Stimulated activated CD8-positive, alpha-beta memory T cell treated with anti-CD3 and anti-CD28 coated beads, Interleukin-15, amount 100 ng/mL, for 4 hours (primary cell): ENCODE data around the gene DYNLRB1.
A peak's percentile ranks its signal among the peaks of the same experiment; 100 is the strongest.
"Not testable (repeated sequence)": the region's sequence is repeated elsewhere in the genome, so short reads cannot be mapped to it uniquely, and the experiment has no call there.

Experiments used
- DNase-seq, 2 donors: peaks; one replicate each; pipeline ENCODE4 v3.0.0-alpha.2; 2020; ENCODE audit warnings: low read depth in 2 of 2

The DYNLRB1 gene

DNA sequence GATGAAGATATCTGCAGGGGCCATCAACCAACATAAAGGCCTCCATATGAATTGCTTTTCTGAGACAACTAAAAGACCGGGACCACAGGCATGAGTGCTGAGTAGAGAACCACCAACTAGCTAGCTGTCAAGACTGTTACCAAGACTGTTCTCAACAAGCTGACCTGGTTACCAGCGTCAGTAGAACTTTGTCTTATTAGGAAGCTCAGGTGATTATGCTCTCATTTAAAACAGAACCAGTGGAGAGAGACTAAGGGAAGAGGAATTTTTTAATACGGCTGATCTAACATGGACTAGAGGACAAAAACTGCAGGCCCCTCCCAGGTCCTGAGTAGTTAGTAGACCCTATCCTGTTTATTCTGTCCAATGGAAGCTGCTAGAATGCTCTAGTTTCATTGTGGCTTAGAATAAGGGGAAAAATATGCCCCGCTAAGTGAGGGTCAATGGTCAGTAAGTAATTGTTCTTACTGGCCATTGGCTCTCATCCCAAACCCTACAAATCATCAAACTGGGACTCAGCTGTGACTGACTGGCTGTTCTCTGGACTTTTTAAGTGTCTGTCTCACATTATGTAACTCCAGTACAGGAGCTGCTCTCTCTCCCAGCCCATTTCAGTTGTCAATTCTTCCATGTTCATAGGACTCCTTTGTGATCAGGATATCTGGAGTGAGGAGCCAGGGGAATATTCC lies 3.8 kb upstream of the DYNLRB1 start:
- no peak for DNase-seq

DNA sequence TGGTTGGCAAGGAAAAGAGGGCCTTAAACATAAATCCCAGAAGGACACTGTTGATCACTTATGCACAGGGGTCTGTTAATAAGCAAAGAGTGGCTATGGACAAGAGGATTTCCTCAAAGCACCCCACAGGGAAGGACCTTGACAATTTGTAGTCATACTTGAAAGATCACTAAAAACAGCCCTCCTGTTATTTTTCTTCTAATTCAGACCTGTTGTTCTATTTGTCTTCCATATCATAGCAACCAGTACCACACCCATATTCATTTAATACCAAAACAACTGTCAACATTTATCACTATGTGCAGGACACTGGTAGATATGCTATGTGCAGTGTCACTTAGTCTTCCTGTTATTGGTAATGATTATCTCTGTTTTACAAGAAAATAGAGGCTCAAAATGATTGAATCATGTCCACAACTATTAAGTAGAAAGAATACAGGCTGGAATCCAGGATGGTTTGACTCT lies 3.2 kb upstream of the DYNLRB1 start:
- DNase-seq = no peak

DNA sequence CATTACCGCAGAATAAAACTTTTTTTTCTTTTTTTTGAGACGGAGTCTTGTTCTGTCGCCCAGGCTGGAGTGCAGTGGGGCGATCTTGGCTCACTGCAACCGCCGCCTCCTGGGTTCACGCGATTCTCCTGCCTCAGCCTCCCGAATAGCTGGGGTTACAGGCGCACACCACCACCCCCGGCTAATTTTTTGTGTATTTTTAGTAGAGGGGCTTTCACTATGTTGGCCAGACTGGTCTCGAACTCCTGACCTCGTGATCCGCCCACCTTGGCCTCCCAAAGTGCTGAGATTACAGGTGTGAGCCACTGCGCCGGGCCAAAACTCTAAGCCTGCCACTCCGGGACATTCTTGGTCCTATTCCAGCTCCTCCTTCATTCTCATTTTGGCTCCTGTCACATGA lies 2.2 kb upstream of the DYNLRB1 start:
- not testable (repeated sequence) for DNase-seq

DNA sequence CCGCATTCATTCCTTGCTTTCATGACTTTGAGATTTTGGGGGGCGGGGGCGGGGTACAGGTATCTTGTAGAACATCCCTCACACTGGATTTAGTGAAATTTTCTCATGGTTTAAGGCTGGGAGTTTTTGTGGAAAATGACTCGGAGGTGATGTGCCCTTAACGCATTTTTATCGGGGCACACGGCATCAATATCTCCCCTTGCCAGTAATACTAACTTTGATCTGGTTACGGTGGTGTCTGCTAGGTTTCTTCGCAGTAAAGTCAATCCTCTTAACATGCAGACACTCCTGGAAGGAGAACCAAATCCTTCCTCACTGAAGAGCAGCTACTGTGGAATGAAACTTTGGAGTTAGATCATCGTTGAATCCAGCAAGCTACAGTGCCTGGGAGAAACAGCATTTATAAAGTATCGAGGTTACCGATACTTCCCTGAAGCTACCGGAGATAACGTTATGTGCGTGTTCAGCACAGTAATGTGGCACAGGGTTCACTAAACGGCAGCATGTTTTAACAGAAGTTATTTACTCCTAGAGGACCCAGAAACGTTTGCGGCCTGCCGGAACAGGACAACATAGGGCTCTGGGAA lies 1.2 kb upstream of the DYNLRB1 start:
- no peak for DNase-seq

DNA sequence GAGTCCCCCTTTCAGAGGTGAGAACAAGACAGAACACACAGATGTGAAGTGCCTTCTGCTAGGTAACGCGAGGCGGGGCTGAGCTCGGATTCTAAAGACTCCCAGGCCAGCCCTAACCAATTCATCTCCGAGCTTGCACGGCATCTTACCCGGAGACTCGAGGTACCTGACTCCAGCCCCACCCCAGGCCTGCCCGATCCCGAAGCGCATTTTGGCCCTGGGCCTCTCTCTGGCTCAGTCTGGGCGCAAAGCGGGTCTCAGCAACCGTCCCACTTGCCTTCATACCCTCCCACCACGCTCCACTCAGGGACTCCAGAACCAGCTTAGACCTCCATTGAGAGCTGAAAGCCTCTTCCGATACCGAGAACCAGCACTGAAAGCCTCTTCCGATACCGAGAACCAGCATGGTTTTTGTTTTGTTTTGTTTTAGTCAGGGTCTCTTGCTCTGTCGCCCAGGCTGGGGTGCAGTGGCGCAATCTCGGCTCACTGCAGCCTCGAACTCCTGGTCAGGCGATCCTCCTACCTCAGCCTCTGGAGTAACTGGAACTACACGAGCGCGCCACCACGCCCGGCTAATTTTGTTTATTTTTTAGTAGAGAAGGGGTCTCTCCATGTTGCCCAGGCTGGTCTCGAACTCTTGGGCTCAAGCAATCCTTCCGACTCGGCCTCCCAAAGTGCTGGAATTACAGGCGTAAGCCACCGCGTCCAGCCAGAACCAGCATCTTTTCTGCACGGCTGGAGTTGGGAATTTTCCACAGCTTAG lies 557 bp upstream of the DYNLRB1 start:
- DNase-seq = peak; percentile 35 to 46

DNA sequence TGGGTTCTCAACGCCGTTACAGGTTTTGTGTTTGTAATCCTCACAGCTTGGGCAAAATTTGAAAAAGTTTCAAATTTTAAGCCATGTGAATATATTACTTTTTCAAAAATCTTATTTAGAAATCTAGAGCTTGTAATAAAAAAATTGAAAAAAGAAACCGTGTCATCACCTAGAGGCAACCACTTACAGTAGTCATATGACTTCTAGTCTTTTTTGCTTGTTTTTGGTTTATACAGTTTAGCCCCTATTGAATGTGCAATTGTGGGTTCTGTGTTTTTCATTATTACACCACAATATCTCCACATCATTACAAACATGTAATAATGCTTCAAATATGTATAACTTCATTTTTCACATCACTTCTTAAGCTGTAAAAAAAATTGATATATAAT lies 888 bp downstream of the DYNLRB1 start:
- no peak for DNase-seq

DNA sequence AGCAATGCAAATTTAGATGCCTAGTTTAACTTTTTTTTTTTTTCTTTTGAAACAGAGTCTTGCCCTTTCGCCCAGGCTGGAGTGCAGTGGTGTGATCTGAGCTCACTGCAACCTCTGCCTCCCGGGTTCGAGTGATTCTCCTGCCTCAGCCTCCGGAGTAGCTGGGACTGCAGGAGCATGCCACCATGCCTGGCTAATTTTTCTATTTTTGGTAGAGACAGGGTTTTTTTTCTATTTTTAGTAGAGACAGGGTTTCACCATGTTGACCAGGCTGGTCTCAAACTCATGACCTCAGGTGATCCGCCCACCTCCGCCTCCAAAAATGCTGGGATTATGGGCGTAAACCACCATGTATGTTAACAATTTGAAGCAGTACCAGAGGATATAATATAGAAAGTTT lies 2.6 kb downstream of the DYNLRB1 start:
- DNase-seq = not testable (repeated sequence)

DNA sequence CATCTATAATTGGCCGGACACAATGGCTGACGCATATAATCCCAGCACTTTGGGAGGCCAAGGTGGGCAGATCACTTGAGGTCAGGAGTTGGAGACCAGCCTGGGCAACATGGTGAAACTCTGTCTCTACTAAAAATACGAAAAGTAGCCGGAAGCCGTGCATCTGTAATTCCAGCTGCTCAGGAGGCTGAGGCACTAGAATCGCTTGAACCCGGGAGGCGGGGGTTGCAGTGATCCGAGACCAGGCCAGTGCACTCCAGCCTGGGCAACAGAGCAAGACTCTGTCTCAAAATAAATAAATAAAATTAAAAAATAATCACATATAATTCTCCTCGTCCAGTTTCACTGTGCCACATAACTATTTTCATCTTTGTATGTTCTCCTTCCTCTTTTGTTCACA lies 3.6 kb downstream of the DYNLRB1 start:
- DNase-seq = not testable (repeated sequence)

DNA sequence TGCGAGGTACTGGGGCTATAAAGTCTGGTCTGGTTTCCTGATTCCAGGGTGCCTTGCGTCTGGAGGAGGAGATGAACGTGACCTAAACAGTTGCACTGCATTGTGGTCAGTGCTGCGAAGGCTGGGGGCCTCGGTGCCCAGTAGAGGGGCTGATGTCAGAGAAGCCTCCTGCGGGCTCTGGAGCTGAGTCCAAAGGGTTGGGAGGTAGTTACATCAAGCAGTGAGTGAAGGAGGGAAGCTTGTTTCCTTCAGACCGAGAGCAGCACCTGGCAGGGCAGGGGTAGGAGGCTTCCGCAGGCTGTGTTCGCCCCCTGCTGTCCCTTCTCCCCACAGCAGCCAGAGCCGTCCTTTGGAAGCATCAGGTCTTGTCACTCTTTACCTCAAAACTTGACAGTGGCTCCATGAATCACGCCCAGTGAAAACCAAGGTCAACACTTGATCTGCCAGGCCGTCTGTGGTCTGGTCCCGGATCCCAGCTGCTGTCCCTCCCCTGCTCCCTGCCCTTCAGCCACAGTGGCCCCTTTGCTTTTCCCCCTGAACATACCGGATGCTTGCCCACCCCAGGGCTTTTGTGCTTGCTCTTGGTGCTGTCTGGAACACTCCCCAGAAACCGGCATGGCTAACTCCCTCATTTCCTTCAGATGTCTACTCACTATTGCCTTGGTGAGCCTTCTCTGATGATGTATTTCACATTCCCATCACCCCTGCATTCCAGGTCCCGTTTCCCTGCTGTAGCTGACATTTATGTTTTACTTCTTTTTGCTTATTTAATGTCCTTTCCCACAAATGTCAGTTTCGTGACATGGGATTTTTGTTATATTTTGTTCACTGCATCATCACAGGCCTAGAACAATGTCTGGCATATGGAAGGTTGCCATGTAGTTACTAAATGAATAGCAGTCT lies 7.0 kb downstream of the DYNLRB1 start:
- DNase-seq = no peak

DNA sequence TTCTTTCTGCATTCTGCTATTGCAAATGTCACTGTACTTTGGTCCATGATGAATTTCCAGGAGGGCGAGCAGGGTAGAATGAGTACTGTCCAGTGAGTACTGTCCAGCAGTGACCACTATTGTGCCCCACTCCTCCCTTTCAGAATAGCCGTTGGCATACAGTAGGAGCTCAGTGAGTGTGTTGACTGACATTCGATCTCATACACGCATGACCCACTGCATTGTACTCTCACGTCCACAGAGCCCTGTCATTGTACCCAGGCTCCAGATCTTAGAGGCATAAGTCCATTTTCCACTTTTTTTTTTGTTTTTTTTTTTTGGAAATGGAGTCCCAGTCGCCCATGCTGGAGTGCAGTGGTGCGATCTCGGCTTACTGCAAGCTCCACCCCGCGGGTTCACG lies 8.2 kb downstream of the DYNLRB1 start:
- DNase-seq = no peak

DNA sequence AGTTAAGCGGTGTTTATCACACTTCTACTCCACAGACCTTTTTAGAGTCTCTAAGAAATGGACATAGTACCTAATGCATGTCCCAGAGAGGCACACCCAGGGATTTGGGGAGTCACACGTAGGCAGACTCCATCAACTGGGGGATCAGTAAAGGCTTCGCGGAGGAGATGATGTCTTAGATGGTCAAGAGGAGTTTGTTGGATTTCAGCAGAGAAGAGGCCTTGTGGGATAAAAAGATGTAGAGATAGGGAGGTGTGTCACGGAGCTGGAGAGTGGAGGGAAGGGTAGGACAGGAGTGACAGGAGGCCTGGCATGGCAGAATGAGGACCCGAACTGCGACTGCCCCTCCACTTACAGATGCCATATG lies 9.1 kb downstream of the DYNLRB1 start:
- DNase-seq = no peak

DNA sequence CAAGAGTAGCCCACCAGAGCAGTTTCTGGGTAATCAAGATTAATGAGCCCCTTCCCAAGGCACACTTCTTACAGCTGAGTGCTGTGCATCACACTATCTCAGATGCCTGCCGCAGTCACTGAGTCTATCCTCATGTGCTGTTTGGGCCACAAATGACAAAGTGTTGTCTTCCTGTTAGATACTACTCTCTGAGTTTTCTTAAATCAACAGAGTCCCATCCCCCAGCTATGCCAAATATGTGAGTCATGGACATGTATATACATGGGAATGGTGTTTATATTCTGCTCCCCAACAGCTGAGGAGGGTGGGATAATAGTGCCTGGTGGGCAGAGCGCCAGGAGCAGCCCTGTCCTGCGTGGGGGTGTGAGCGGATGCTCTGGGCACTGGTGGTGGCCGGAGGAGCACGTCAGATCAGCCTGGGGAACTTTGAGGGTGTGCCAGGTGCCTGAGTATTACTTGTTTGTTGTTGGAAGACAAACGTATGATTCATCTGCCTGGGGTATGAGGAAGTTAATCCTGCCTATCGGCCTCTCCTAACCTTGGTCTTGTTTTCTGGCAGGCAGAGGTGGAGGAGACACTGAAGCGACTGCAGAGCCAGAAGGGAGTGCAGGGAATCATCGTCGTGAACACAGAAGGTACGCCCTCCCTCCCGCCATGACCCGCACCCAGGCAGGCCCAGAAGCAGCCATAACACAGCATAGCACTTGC lies 9.6 kb downstream of the DYNLRB1 start:
- DNase-seq = no peak

DNA sequence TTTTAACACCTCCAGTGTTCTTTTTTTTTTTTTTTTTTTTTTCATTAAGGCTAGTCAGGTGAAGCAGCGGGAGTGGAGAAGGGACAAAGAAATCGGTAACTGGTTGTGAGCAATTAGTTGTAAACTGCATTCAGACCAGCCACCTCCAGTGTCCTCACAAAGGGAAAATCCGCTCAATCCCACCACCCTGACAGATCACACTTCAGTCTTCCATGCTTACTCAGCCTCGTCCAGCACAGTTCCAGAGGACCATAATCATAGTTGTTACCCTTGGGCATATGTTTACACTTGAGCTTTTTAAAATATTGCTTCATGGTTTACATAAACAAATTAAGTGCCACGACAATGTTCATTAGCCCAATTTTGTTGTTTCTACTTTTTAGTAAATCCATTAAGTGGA lies 10.2 kb downstream of the DYNLRB1 start:
- no peak for DNase-seq

DNA sequence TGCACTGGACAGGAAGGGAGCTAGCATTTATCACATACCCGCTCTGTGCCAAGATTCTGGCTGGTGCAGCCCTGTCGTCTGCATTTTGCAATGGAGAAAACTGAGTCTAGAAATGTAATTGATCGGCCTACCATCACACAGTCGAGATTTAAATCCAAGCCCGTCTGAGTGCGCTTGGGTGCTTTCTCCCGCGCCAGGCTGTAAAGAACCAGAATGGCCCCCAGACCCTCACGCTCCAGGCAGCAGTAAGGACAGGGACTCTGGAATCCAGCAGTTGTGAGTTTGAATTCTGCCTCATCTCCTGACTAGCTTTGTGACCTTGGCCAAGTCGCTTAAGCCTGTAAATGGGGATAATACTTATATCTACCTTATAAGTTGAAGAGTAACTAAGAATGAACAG lies 10.8 kb downstream of the DYNLRB1 start:
- DNase-seq = no peak

DNA sequence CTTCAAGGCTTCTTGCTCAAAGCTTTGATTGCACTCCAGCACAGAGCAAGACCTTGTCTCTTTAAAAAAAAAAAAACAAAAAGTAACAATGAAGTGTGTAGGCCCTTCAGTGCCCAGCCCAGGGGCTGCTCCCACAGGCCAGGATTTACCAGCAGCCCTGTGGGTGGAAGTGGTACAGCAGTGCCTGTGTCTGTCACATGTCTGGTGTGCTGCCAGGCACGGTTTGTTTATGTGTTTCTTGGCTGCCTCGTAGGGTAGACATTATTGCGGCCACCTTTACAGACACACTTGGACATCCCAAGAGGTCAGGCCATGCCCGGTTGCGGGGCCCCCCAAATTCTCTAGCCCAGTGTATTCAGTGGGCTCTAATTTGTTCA lies 12.7 kb downstream of the DYNLRB1 start:
- DNase-seq = no peak

DNA sequence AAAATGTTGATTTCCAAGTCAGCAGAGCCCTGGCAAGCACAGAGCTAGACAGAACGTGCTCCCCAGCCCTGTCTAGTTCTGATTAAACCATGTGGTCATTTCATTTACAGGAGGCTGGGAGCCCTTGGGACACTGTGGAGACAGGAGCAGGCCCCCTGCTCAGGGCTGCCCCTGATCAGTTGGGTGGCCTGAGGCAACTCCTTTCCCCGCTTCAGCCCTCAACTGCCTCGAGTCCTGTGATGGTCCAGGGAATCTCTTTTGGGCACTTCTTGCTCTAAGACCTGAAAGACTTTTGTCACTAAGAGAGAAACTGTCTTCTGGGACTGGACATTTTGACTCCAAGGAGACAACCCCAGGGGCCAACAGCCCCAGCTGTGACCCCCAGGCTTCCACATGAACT lies 13.5 kb downstream of the DYNLRB1 start:
- no peak for DNase-seq

DNA sequence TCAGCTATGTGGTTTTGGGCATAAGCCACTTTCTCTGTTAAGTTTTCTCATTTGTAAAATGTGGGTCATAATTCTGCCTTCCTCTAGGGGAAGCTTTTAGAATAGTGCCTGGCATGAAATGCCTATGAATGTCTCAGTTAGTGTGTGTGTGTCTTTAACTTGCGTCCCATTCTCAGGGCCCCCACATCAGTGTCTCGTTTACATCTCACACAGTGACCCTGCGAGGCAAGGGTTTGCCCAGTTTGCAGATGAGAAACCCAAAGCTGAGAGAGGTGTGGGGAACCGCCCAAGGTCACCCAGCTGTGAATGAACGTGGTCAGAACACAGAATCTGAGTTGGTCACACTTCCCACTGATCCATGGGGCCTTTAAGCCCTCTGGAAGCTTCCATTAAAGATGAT lies 14.1 kb downstream of the DYNLRB1 start:
- no peak for DNase-seq

DNA sequence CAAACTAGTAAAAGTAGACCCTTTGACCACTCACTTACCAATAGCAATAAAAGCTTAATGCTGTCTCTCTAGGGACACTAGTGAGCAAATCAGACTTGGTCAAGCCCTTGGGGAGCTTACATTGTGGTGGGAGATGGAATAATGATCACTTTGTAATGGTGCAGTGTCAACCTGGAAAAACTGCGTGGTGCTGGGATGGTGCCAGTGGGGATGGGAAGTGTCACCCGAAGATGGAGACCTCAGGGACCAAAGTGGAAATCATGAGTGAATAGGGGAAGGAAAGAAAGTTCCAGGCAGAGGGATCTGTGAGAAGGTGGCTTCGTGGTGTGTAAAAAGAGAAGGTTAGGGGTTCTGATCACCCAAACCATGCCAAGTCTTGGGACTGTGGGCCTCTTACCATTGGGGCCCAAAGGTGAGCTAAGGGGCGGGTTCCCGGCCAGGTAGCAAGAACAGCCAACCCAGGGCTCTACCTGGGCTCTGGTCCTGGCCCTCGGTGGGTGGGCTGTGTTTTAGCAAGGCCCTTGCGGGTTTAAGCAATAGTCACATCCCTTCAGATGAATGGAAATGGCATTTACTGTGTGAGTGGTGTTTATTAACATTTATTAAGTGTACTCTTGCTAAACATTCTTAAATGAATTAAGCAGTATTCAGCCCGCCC lies 15.5 kb downstream of the DYNLRB1 start:
- no peak for DNase-seq

DNA sequence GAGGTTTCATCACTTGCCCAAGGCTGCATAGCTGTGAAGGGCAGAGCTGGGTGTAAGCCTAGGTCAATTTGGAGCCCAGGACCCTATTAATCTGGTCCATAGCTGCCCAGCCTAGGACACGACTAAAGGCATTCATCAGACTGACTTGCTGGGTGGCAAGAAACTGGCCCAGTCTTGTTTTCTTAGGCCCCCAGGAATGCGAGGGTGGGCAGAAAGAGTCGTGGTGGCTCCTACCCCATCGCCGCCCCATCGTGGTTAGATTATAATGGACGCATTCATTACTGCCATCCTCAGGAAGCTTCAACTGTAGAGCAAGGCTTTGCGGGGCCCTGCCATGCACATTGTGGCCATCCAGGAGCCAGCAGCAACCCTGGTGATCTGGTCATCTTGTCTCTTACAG lies 16.1 kb downstream of the DYNLRB1 start:
- no peak for DNase-seq

DNA sequence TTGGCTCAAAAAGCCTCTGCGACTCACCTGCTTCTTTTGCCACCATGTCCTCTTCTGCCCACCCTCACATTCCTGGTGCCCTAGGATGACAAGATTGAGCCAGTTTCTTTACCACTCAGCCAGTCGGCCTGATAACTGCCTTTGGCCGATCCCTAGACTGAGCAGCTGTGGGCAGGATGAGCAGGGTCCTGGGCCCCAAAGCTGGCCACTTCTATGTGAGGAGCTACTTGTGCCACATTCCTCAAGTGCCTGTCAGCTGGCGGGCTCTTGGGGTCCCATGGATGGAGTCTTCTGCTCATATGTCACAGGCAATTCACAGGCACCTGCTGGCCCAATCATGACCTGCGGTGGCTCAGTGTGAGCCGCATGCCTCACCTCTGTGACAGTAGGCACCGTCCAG lies 16.5 kb downstream of the DYNLRB1 start:
- DNase-seq = no peak
